CD4-positive, alpha-beta T cell treated with Interleukin-4 for 1 hour (primary cell): ENCODE results near the gene DLEC1.

Experiments
- DNase-seq, 2 donors: peaks; one replicate each; pipeline ENCODE4 v3.0.0-alpha.2; 2020 to 2022

DLEC1 gene

GRCh38 chr3:38039101-38039898 lies at the start of gene DLEC1:
Gene DLEC1 (plus strand): TSS chr3:38039208. CDS start chr3:38039226, 18 bp downstream.
- DNase-seq = peak; percentile 88 to 89

GRCh38 chr3:37989821-37990480 lies 49.1 kb upstream of the DLEC1 start:
- DNase-seq = peak in 1 of 2 donors; percentile 7

GRCh38 chr3:37990527-37990926 lies 48.5 kb upstream of the DLEC1 start, which contains the start of gene VILL:
Gene VILL (plus strand): TSS chr3:37990786. CDS start chr3:37993673, 2,887 bp downstream.
- DNase-seq = peak in 1 of 2 donors; percentile 7

- DNase-seq = no peak
Measured at GRCh38 chr3:37991109-37991508, 47.9 kb upstream of the DLEC1 start.

- no peak for DNase-seq
Measured at GRCh38 chr3:37991823-37992222, 47.2 kb upstream of the DLEC1 start.

- DNase-seq = no peak
Measured at GRCh38 chr3:37992271-37993066, 46.5 kb upstream of the DLEC1 start.

- DNase-seq = no peak
Measured at GRCh38 chr3:37993067-37993455, 45.9 kb upstream of the DLEC1 start.

- DNase-seq = no peak
Measured at GRCh38 chr3:37993460-37993819, 45.6 kb upstream of the DLEC1 start.

- peak; percentile 53 to 60 for DNase-seq
Measured at GRCh38 chr3:37993820-37994638, 45.0 kb upstream of the DLEC1 start.

- no peak for DNase-seq
Measured at GRCh38 chr3:37994639-37994972, 44.4 kb upstream of the DLEC1 start.

- peak in 1 of 2 donors; percentile 31 for DNase-seq
Measured at GRCh38 chr3:37995652-37996641, 43.1 kb upstream of the DLEC1 start.

GRCh38 chr3:37996785-37997301 lies 42.2 kb upstream of the DLEC1 start:
- peak; percentile 85 to 89 for DNase-seq

- DNase-seq = no peak
Measured at GRCh38 chr3:37997342-37997741, 41.7 kb upstream of the DLEC1 start.

- no peak for DNase-seq
Measured at GRCh38 chr3:37997791-37998370, 41.1 kb upstream of the DLEC1 start.

- DNase-seq = no peak
Measured at GRCh38 chr3:37999836-38000235, 39.2 kb upstream of the DLEC1 start.

- no peak for DNase-seq
Measured at GRCh38 chr3:38000242-38000916, 38.6 kb upstream of the DLEC1 start.

GRCh38 chr3:38000965-38001455 lies 38.0 kb upstream of the DLEC1 start:
- no peak for DNase-seq

GRCh38 chr3:38001456-38002081 lies 37.4 kb upstream of the DLEC1 start:
- no peak for DNase-seq

GRCh38 chr3:38002291-38002876 lies 36.6 kb upstream of the DLEC1 start:
- DNase-seq = no peak
